NCI-H460 (cell line): Measurements from ENCODE around the gene NACC2. TPM values are rescaled to one million over a fixed set of nuclear protein-coding genes. Genes with fewer than 3 reads are reported as not detected.

ENCODE experiments used
- DNase-seq: peaks from one replicate; pipeline ENCODE4 v3.0.0-alpha.2; 2016; ENCODE audit warnings: low read depth; ENCODE audit errors: extremely low read depth
- total RNA-seq: library from RNA; depleted of rRNA; stranded (reverse); fragments of >200 nt; shearing (Covaris generic); gene quantifications from 2 replicates; pipeline ENCODE4 v1.2.3, GENCODE V29; 2014

NACC2 gene
- total RNA-seq, 1 experiment from 2014 or later = 27.0 TPM

DNA sequence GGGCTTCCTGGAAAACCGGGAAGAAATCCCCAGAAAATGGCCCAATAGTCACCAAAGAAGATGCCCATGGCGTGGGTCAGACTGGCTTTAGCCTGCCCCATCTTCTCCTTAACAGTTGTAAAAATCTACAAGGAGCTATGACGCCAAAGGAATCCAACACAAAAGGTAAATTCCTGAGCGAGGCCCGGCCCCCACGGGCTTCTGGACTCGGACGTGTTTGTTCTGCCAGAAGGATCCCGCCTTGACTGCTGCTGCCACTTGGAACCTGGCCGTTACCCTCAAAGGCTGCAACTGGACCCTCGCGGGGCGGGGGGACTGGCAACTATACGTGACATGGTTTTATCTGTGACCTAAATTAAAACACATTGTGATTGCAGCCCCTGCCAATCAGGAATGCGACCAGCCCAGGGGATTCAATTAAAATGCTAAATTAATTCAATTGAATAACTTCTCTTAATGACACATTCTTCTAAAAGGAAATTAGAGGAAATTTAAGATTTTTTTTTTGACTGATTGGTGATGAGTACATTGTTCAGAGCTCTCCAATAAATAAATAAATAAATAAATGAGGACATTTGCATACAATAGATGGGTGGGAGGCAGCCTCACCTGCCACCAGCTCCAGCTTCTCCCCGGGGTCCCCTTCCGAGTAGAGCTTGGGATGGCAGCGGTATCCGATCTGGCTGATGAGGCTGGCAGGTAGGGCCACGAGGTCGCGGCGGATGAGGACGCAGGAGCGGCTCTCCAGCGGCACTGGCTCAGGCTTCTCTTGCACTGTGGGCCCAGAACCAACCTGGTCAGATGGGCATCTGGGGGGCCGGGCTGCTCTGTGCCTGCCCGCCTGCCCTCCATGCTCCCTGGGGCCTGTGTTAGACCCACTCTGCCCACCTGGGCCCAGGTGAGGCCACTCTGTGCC is 79.2 kb downstream of the NACC2 start:
- DNase-seq = no peak

DNA sequence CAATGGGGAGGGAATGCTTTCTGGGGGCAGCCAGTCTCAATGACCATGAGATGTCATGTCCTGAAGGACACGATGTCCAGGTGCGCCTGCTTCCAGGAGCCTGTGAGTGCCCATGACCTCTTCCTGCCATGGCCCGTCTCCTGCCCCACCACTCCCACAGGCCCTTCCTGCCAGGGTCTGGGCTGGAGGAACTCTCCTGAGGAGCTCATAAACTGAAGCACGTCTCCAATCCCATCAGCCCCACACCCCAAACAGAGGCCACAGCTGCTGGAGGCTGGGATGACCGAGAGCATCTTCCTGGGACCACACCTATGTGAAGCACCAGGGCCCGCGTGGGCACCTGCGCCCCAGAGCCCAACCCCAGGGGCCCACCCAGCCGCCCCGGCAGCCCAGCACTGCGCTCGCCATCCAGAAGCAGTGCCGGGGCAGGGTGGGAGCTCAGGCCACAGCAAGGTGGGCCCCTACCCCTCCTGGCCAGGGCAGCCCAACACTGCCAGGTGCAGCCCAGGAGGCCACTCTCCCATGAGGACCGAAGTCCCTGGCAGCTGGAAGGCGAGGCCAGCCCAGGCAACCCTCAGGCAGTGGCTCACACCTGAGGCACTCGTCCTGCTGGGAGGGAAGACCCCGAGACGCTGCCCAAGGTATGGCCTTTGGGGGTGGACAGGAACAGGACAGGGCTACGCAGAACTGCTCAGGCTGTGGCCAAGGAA is 80.0 kb downstream of the NACC2 start:
- no peak for DNase-seq

DNA sequence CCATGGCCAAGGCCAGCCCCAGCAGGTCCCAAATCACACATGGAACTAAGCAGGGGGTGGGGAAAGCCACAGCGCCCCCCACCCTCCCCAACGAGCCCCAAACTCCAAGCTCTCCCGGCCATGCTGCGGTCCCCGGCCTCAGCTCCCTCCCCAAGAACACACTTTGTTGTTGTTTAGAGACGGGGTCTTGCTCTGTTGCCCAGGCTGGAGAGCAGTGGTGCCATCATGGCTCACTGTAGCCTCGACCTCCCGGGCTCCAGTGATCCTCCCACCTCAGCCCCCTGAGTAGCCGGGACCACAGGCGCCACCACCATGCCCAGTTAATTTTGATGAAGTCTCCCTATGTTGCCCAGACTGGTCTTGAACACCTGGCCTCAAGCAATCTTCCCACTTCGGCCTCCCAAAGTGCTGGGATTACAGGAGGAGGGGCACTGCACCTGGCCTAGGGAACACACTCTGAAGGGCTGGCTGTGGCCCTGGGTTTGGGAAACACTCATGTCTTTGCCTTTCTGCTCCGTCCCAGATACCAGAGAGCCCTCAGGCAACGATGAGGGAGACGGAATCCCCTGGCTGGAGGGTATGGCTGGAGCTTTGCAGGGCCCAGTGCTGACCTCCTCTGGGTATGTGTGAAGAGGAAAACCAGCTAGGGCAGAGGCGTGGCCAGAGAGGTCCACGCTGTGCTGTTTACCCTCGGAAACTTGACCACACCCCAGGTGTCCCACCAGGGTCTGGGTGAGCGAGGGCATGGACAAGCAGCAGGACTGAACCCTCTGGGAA is 80.8 kb downstream of the NACC2 start:
- no peak for DNase-seq

DNA sequence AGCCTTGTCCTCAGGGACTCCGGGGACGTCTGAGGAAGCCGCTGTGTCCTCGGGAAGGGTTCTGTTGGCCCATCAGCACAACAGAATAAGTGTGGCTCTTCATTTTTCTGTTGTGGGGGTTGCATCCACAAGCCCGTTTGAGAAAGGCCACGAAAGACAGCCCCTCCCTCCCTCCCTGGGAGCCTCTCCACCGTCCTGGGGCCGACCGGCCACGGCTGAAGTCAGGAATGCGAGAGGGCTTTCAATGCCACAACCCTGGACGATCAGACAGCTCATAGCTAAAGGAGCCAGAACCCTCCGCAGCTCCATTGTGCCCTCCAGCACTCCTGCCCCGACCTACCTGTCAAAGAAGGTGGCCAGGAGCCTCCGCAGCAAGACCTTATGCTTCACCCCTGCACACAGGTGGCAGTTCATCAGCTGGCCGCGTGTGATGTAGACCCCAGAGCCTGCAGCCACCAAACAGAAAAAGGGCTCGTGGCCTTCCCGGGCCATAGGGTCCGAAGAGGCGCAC is 81.5 kb downstream of the NACC2 start:
- DNase-seq = no peak

DNA sequence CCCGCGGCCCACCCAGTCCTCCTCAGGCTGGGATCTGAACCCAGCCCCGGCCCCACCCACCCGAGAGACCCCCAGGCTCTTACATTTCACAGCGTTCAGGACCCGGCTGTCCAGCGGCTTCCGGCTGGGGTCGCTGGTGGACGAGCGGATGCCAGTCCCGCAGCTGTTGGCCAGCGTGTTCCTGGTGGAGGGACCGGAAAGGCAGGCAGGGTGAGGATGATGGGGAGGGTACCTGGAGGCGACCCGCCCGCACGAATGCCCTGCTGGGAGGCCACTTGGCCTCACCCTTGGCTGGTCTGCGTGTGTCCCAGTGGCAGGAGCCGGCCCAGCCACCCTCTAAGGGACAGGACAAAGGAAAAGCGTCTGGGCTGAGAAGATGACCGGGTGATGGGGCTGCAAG is 82.0 kb downstream of the NACC2 start:
- DNase-seq = no peak

DNA sequence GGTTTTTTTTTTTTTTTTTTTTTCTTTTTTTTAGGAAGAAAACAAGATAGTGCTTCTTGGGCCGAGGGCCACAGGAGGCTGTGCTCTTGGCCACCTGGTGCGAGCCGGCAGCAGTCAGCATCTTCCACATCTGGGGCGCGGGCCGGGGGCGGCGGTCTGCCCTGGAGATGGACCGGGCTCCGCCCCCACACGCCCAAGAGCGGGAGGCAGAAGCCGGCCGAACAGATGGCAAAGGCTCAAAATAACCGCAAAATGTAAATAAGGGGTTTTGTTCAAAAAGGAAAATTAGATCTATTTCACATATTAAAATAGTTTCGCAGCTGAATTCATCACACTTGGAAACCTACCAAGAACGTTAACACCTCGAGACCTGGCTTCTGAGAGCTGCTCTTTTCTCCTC is 82.4 kb downstream of the NACC2 start:
- no peak for DNase-seq

DNA sequence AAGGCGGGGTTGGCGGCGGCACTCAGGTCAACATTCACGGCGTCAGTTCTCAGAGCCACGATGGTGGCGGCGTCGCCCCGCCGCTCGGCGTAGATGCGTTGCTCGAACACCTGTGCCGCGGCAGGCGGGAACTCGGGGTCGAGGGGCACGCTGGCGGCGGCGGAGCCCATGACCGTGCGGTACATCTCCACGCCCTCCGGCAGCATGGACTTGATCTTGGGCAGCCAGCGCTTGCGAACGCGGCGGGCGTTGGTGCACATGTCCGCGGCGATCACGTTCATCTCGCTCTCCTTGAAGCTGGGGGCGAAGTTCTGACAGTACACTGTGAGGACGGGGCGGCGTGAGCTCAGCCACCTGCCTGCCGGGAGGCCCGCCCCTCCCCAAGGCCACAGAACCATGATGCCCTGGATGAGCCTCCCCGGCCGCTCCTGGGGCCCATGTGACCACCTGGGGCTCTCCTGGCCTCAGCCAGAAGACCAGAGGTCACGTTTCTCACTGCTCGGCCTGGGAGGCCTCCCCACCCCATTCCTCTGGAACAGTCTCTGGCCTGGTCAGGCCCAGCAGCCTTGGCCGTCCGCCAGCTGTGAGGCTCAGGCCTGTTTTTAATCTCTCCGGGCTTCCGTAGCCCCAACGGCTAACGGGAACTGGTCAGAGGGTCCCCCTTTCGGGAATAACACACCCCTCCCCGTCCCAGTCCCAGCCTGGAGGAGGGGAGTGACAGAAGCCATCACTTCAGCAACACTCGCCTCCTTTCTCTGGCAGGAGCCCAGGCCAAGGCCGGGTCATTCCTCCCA is 83.2 kb downstream of the NACC2 start:
- DNase-seq = no peak

DNA sequence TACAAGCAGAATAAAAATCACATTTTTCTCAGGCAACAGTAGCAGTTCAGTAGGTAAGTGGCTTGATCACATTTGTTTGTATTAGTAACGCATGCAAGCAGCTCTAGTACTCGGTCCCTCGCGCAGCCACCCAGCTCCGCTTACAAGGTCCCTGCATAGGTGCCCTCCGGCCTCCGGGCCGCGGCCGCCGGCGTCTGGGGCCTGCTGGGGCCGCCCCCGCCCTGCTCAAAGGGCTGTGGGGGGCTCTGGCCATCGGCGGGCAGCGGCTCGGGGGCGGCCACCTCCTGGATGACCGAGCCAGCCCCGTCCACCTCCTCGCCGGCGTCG is 83.8 kb downstream of the NACC2 start:
- no peak for DNase-seq

DNA sequence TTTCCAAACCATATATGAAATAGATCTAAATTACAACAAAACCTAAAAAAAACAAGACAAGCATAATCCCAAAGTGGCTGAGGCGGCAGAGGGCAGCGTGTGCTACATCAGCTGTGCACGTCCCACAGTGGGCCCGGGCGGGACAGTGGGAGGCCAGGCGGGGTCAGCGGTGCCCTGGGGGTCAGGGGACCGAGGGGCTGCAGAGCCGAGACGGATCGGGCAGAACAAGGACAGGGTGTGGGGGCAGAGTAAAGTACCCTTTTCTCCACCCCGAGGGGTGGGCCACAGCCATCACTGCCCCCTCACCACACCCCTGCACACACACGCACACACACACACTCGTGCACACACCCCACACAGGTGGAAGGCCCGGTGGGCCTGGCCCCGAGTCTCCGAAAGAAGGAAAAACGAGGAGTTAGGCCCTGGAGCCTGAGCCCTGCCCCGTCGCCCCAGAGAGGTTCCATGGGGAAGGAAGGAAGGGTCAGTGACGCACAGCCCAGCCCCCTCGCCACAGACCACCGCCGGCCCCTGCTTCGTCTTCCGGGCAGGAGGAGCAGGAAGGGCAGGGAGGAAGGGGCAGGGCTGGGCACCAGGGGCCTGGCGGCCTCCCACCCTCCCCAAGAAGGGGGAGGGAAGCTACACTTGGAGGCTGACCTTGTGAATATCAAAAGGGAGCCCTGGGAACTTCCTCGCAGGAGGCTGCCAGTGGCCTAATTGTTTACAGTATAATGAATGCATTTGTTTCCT is 84.3 kb downstream of the NACC2 start:
- DNase-seq = no peak

DNA sequence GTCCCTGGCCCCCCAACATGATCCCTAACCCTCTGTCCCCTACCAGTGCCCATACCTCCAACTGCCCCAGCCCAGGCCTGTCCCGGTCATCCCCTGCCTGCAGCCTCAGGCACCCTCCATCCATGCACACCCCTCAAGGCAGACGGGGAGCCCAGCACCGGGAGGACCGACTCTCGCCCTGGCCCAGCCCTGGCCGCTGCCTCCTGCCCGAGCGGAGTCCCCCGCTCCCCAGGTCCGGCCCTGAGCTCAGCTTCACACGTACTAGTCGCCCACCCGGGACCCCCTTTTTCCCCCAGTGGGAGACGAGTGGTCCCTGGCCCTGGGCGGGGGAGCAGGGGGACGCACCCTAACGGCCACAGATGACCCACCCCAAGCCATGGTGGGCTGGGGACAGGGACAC is 84.9 kb downstream of the NACC2 start:
- no peak for DNase-seq

DNA sequence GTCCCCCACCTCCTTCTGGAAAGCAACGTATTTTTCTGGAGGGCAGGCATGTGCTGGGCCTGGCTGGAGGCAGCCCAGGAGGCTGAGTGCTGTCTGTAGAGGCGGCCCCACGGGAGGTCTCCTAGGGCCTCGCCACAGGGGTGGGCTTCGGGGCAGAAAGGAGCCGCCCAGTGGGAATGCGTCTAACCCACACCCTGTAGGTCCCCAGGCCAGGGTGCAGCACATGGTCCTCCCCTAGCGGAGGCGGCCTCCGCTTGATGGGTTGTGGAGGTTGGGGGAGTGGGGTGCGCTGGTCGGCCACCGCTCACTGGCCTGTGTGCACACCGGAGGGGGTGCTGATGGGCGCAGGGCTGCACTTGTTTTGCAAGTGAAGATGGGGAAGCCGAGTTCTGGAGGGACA is 85.6 kb downstream of the NACC2 start:
- DNase-seq = no peak

DNA sequence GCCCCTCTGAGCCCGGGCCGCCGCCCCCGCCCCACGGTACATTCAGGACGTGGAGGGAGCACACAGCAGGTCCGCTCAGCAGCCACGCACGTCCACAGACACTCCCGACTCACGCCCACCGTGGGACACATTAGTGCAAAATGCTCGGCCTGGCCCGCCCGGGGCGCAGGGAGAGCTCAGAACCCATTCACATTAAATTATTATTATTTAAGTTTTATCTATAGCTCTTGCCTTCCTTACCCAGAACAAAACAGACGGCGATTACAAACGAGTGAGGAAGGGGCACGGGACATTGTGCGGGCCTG is 86.4 kb downstream of the NACC2 start:
- no peak for DNase-seq

DNA sequence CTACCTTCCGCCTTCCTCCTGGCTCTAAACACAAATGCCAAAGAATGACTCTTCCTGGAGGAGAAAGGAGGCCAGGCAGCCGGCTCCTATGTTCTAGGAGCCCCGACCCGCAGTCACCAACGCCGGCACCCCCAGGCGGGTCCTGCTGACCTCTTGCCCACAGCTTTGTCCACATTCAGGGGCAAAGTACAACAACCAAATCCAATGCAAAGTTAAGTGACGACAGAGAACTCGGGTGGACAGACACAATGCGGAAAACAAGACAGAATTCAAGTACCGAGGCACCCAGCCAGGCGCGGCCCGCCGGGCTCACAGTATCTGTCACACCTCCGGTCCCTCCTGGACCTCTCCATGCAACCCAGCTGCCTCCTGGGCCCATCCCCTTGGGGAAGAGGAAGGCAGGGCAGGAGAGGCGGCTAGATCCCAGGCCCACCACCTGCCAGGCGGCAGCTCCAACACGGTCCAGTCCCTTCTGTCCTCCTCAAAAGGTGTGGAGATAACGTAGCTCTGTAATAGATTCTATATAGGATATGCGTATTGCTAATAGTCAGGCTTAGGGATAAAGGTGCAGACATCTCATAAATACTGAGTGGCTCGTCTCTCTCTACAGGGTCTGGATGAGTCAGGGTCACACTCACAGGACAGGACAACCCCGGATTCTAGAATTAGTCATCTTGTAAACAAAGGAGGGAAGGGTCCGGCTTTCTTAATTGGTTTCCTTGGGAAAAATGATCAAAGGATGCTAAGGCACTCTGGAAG is 87.0 kb downstream of the NACC2 start:
- DNase-seq = peak; percentile 29

DNA sequence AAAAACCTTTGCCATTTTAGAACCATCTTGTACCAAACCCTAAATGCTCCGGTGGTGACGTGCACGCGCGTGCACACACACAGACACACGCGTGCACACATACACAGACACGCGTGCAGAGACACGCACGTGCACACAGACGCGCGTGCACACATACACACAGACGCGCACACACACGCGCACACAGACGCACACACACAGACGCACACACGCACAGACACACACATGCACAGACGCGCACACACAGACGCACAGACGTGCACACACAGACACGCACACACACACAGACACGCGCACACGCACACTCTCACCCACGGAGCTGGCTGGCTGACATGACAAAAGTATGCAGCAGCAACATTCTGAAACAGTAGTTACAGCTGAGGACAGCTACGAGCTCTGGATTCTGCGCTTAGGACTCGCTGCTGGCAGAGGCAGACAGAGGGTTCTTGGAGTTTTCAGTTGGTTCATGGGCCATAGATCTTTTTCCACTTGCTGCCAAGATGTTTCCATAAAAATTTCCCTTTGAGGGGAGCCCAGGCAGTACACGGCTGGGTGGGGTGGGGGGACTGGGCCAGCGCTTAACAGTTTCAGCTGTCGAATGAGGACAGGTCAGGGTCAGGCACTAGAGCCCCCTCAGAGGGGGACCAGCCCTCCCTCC is 87.7 kb downstream of the NACC2 start:
- DNase-seq = no peak

DNA sequence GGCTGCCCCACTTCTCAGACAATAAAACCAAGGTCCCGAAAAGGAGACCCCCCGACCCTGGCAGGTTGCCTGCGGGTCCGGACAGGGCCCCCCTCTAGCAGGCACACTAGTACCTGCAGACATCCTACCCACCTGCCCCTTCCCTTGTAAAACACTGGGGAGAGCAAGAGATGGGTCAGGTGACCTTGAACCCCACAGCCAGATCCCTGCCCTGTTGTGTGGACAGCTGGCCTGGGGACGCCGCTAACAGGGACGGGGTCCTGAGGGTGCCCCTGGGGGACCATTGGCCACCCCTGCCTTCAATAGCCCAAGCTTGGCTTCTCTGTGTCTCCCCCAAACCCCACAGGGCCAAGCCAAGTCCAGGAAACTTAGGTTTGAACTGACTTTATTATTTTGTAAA is 88.9 kb downstream of the NACC2 start:
- DNase-seq = no peak

DNA sequence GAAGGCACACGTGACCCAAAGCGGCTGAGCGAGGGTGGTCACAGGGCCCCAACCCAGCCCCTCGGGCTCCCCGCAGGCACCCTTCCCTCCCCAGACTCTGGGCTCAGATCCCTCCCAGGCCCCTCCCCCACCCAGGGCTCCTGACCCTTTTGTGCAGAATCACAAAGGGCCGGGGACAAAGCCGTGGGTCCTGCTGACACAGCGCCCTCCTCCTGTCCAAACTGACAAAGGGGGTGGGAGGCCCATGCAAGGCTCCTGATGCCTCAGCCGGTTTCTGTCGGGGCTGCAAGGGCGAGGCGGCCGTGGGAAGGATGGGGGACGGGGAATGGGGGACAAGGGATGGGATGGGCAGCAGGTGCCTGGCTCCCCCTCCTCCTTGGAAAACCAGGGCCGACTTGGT is 90.4 kb downstream of the NACC2 start:
- no peak for DNase-seq

DNA sequence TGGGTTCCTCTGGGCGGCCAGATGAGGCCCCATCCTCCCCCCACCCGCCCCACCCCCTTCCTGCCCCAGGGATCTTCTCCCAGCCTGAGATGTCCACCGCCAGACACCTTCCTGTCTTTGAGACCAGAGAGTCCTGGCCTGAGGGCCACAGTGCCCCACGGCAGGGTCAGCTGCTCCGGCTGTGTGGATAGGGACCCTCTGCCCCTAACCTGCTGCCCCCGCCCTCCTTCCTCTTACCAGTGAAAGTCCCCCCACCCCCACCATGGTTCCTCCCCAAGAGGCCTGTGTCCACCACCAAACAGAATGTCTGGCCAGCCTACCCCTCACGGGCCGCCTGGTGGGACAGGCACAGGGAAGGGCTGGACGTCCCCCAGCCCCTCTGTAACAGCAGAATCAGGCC is 90.9 kb downstream of the NACC2 start:
- no peak for DNase-seq

DNA sequence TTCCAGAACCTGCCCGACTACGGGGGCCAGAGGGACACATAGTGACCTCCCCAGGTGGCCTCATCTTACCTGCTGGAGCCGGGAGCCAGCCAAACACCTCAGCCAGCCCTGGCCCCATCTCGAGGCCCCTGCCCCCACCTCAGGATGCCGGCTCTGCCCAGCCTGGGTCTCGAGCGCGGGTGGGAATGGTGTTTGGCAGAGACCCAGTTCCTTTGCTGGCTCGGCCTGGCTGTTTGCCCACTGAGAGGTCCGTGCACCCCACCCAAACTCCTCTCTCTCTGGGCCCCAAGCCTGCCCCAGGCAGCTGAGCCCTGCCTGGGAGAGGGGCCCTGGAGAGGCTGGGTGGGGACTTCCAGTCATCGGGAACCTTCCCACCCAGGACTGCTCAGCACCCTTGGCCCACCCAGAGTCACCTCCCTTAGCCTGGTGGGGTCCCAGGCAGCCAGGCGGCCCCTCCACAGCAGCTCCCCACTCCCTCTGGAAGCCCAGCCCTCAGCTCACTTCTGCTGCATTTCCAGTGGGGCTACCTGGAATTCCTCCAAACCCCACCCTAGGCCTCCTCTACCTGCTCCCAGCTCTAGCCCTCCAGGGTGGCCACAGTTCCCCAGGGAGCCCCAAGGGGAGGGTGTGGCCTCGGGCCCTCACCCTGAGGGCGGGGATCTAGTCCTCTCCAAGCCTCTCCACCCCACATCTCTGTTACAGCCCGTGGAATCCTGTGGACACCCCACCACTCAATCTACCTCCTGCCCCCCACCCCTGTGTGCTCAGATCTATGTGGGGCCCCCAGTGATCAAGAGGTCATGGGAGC is 91.5 kb downstream of the NACC2 start:
- no peak for DNase-seq
